IPS-NIHi7 (cell line): ENCODE measurements around the gene NCR2.
"Not testable (repeated sequence)": the region's sequence is repeated elsewhere in the genome, so short reads cannot be mapped to it uniquely, and the experiment has no call there.

Experiments
- DNase-seq: peaks from one replicate; pipeline ENCODE4 v3.0.0; 2012; ENCODE audit warnings: mixed read lengths; ENCODE audit errors: extremely low spot score

NCR2 gene

GRCh38 chr6:41335296-41335695, at the start of gene NCR2:
Gene NCR2 (plus strand): TSS chr6:41335608. CDS start chr6:41335877, 269 bp downstream.
- no peak for DNase-seq

- DNase-seq: no peak
Measured at GRCh38 chr6:41286544-41287346, 48.7 kb upstream of the NCR2 start, which contains the start of gene TREM1. Gene TREM1 (minus strand): TSS chr6:41286682. CDS start chr6:41286655, 27 bp downstream.

GRCh38 chr6:41288030-41288753, 47.2 kb upstream of the NCR2 start:
- DNase-seq: no peak

- DNase-seq: no peak
Measured at GRCh38 chr6:41288754-41289129, 46.7 kb upstream of the NCR2 start.

GRCh38 chr6:41289815-41290214, 45.6 kb upstream of the NCR2 start:
- no peak for DNase-seq

- DNase-seq: no peak
Measured at GRCh38 chr6:41291717-41292116, 43.7 kb upstream of the NCR2 start.

GRCh38 chr6:41294214-41294872, 41.1 kb upstream of the NCR2 start:
- DNase-seq: no peak

- not testable (repeated sequence) for DNase-seq
Measured at GRCh38 chr6:41297248-41297647, 38.2 kb upstream of the NCR2 start.

GRCh38 chr6:41298785-41299502, 36.5 kb upstream of the NCR2 start:
- no peak for DNase-seq

GRCh38 chr6:41302638-41303037, 32.8 kb upstream of the NCR2 start:
- DNase-seq: no peak

GRCh38 chr6:41306187-41306854, 29.1 kb upstream of the NCR2 start:
- peak; percentile 71 for DNase-seq

GRCh38 chr6:41315203-41315602, 20.2 kb upstream of the NCR2 start:
- no peak for DNase-seq

- DNase-seq: no peak
Measured at GRCh38 chr6:41315943-41316620, 19.3 kb upstream of the NCR2 start.

- no peak for DNase-seq
Measured at GRCh38 chr6:41318261-41318653, 17.2 kb upstream of the NCR2 start.

- DNase-seq: peak; percentile 92
Measured at GRCh38 chr6:41318654-41319565, 16.5 kb upstream of the NCR2 start.

GRCh38 chr6:41321183-41321582, 14.2 kb upstream of the NCR2 start:
- no peak for DNase-seq

GRCh38 chr6:41325446-41326066, 9.9 kb upstream of the NCR2 start:
- DNase-seq: no peak

GRCh38 chr6:41326092-41326491, 9.3 kb upstream of the NCR2 start:
- no peak for DNase-seq

- no peak for DNase-seq
Measured at GRCh38 chr6:41327177-41327576, 8.2 kb upstream of the NCR2 start.
